ENCODE measurements around the gene ZNF691.
"Not testable (repeated sequence)": the region's sequence is repeated elsewhere in the genome, so short reads cannot be mapped to it uniquely, and the experiment has no call there.

ZNF691 gene

GRCh38 chr1:42861014-42861399 is 14.6 kb downstream of the ZNF691 start:
- no peak for DNase-seq

- no peak for DNase-seq
These were observed 20.1 kb downstream of the ZNF691 start for GRCh38 chr1:42866549-42866948.

- DNase-seq, result not testable (repeated sequence)
These were observed 22.1 kb downstream of the ZNF691 start for GRCh38 chr1:42868466-42868865.

- not testable (repeated sequence) for DNase-seq
These were observed 22.8 kb downstream of the ZNF691 start for GRCh38 chr1:42869254-42869653.

GRCh38 chr1:42869751-42870150 is 23.3 kb downstream of the ZNF691 start:
- DNase-seq, result not testable (repeated sequence)

- DNase-seq, result not testable (repeated sequence)
These were observed 26.7 kb downstream of the ZNF691 start for GRCh38 chr1:42873108-42873507.

- no peak for DNase-seq
These were observed 27.3 kb downstream of the ZNF691 start for GRCh38 chr1:42873670-42874069.

GRCh38 chr1:42876009-42876408 is 29.6 kb downstream of the ZNF691 start:
- peak; percentile 68 for DNase-seq

- no peak for DNase-seq
These were observed 31.0 kb downstream of the ZNF691 start for GRCh38 chr1:42877380-42877779.

- DNase-seq, result no peak
These were observed 34.0 kb downstream of the ZNF691 start for GRCh38 chr1:42880384-42880783.

GRCh38 chr1:42886046-42886739 is 39.8 kb downstream of the ZNF691 start:
- no peak for DNase-seq

- no peak for DNase-seq
These were observed 40.4 kb downstream of the ZNF691 start for GRCh38 chr1:42886800-42887199.

GRCh38 chr1:42887366-42887765 is 41.0 kb downstream of the ZNF691 start:
- no peak for DNase-seq

- no peak for DNase-seq
These were observed 41.7 kb downstream of the ZNF691 start for GRCh38 chr1:42888013-42888633.

GRCh38 chr1:42889264-42889663 is 42.9 kb downstream of the ZNF691 start:
- no peak for DNase-seq

- no peak for DNase-seq
These were observed 45.2 kb downstream of the ZNF691 start for GRCh38 chr1:42891465-42892138.

- DNase-seq, result not testable (repeated sequence)
These were observed 53.5 kb downstream of the ZNF691 start for GRCh38 chr1:42899960-42900359.
